SK-N-SH (cell line): Measurements from ENCODE around the gene VDAC1.

ENCODE experiments used
- CHD2 ChIP-seq: fragments of 150-350 bp; IDR thresholded peaks from 2 replicates; pipeline ENCODE4 v1.6.1; 2018; ENCODE audit warnings: low read length; ENCODE audit not compliant: partially characterized antibody
- CTCF ChIP-seq: fragments of 200-600 bp; sonication (generic); IDR thresholded peaks from 2 replicates; pipeline ENCODE4 v1.6.1; 2017; ENCODE audit warnings: antibody characterized with exemption, mild to moderate bottlenecking, moderate library complexity
- EP300 ChIP-seq, 2 experiments: IDR thresholded peaks; 2 replicates each; pipeline versions ENCODE4 v1.4.0 to v1.6.1; 2012; ENCODE audit warnings: borderline replicate concordance in 1 of 2, low read depth in 1 of 2, low read length in 1 of 2
- GABPA ChIP-seq: IDR thresholded peaks from 2 replicates; pipeline ENCODE4 v1.4.0; 2012; ENCODE audit warnings: low read depth, mild to moderate bottlenecking
- MAX ChIP-seq: IDR thresholded peaks from 2 replicates; pipeline ENCODE4 v1.4.0; 2012; ENCODE audit warnings: low read depth
- MXI1 ChIP-seq: IDR thresholded peaks from 2 replicates; pipeline ENCODE4 v1.6.1; 2012; ENCODE audit warnings: mild to moderate bottlenecking, low read depth, low read length, improper control_type of control experiment
- PBX3 ChIP-seq: IDR thresholded peaks from 2 replicates; pipeline ENCODE4; 2012
- RAD21 ChIP-seq: IDR thresholded peaks from 2 replicates; pipeline ENCODE4 v1.6.1; 2012; ENCODE audit warnings: mild to moderate bottlenecking, low read length
- REST ChIP-seq: IDR thresholded peaks from 2 replicates; pipeline ENCODE4 v1.6.1; 2012; ENCODE audit warnings: mild to moderate bottlenecking, low read depth, low read length, moderate library complexity
- RFX5 ChIP-seq: IDR thresholded peaks from 2 replicates; pipeline ENCODE4 v1.6.1; 2012; ENCODE audit warnings: mild to moderate bottlenecking, improper control_type of control experiment, low read length
- RXRA ChIP-seq: IDR thresholded peaks from 2 replicates; pipeline ENCODE4 v1.4.0; 2012; ENCODE audit warnings: low read depth, mild to moderate bottlenecking, borderline replicate concordance
- SMC3 ChIP-seq: IDR thresholded peaks from 2 replicates; pipeline ENCODE4 v1.6.1; 2012; ENCODE audit warnings: low read depth, low read length, improper control_type of control experiment
- USF1 ChIP-seq: IDR thresholded peaks from 2 replicates; pipeline ENCODE4 v1.4.0; 2012; ENCODE audit warnings: low read depth, borderline replicate concordance
- ZBTB33 ChIP-seq: IDR thresholded peaks from 2 replicates; pipeline ENCODE4 v1.4.0; 2012; ENCODE audit warnings: low read depth, borderline replicate concordance

- TF ChIP-seq EP300 (IDR thresholded peaks at IDR 0.05; ENCODE audit: borderline replicate concordance in 1 of 2, low read depth in 1 of 2, low read length in 1 of 2) (no peak), MXI1 (peak; percentile 34; the same call in 1 of the 2 replicates), RFX5 (no peak), CTCF (no peak), RXRA (no peak), SMC3 (no peak), MAX (no peak), GABPA (no peak), PBX3 (no peak), ZBTB33 (no peak), USF1 (no peak), REST (no peak), RAD21 (no peak), CHD2 (no peak)
Measured at GRCh38 chr5:134003064-134003816, 1.5 kb downstream of the VDAC1 start.
